ENCODE data around the gene OR2AG1.
"Not testable (repeated sequence)": the region's sequence is repeated elsewhere in the genome, so short reads cannot be mapped to it uniquely, and the experiment has no call there.

The OR2AG1 gene

GRCh38 chr11:6790546-6790945 is 7.7 kb downstream of the OR2AG1 start:
- TF ChIP-seq CTCF (IDR thresholded peaks at IDR 0.05; ENCODE audit: low read depth, low read length), result no peak
- DNase-seq (ENCODE audit: extremely low read depth, low read depth), result no peak

- TF ChIP-seq CTCF (IDR thresholded peaks at IDR 0.05; ENCODE audit: low read depth, low read length), result no peak
- DNase-seq (ENCODE audit: extremely low read depth, low read depth), result no peak
Measured at GRCh38 chr11:6794639-6795038, 11.8 kb downstream of the OR2AG1 start.

- no peak for DNase-seq (ENCODE audit: extremely low read depth, low read depth)
- TF ChIP-seq CTCF (IDR thresholded peaks at IDR 0.05; ENCODE audit: low read depth, low read length), result no peak
Measured at GRCh38 chr11:6799402-6799801, 16.6 kb downstream of the OR2AG1 start, which contains the start of gene OR6A2. OR6A2 (minus strand) TSS chr11:6799689; CDS start chr11:6795708, 3,981 bp downstream.

GRCh38 chr11:6801075-6801474 is 18.3 kb downstream of the OR2AG1 start:
- not testable (repeated sequence) for DNase-seq (ENCODE audit: extremely low read depth, low read depth)

- no peak for DNase-seq (ENCODE audit: extremely low read depth, low read depth)
- peak; percentile 94 for TF ChIP-seq CTCF (IDR thresholded peaks at IDR 0.05; ENCODE audit: low read depth, low read length)
Measured at GRCh38 chr11:6812390-6813005, 29.7 kb downstream of the OR2AG1 start.

- DNase-seq (ENCODE audit: extremely low read depth, low read depth), result no peak
- TF ChIP-seq CTCF (IDR thresholded peaks at IDR 0.05; ENCODE audit: low read depth, low read length), result no peak
Measured at GRCh38 chr11:6813656-6814055, 30.8 kb downstream of the OR2AG1 start.

GRCh38 chr11:6817694-6818093 is 34.9 kb downstream of the OR2AG1 start:
- no peak for TF ChIP-seq CTCF (IDR thresholded peaks at IDR 0.05; ENCODE audit: low read depth, low read length)
- DNase-seq (ENCODE audit: extremely low read depth, low read depth), result no peak

- DNase-seq (ENCODE audit: extremely low read depth, low read depth), result no peak
- TF ChIP-seq CTCF (IDR thresholded peaks at IDR 0.05; ENCODE audit: low read depth, low read length), result no peak
Measured at GRCh38 chr11:6818967-6819366, 36.1 kb downstream of the OR2AG1 start.

Data from AG09319 (cell line).